K562 (cell line): Measurements from ENCODE around the gene PPP1R14D. TPM values are rescaled to one million over a fixed set of nuclear protein-coding genes. Genes with fewer than 3 reads are reported as not detected.

Experiments
- ASH1L ChIP-seq: fragments of 450-650 bp; IDR thresholded peaks from 2 replicates; pipeline ENCODE4 v1.6.1; 2018; ENCODE audit warnings: borderline replicate concordance, mild to moderate bottlenecking, low read depth; ENCODE audit not compliant: partially characterized antibody
- BMI1 ChIP-seq: fragments of 150-350 bp; IDR thresholded peaks from 2 replicates; pipeline ENCODE4 v1.6.1; 2014; ENCODE audit warnings: low read length
- HNRNPLL ChIP-seq: fragments of 200-400 bp; formaldehyde crosslinking; IDR thresholded peaks from 2 replicates; pipeline ENCODE4 v1.6.1; 2017; ENCODE audit warnings: low read length, low read depth, mild to moderate bottlenecking; ENCODE audit not compliant: poor library complexity, severe bottlenecking
- KAT8 ChIP-seq: fragments of 450-650 bp; IDR thresholded peaks from 2 replicates; pipeline ENCODE4 v1.6.1; 2016; ENCODE audit warnings: low read depth, mild to moderate bottlenecking
- KDM1A ChIP-seq, 2 experiments: fragments of 450-650 bp; IDR thresholded peaks; 2 replicates each; pipeline ENCODE4 v1.6.1; 2016; ENCODE audit warnings: mild to moderate bottlenecking in 2 of 2
- MEIS2 ChIP-seq: fragments of 450-650 bp; IDR thresholded peaks from 2 replicates; pipeline ENCODE4 v1.6.1; 2014; ENCODE audit warnings: mild to moderate bottlenecking; ENCODE audit not compliant: partially characterized antibody
- SIN3B ChIP-seq: fragments of 450-650 bp; IDR thresholded peaks from 2 replicates; pipeline ENCODE4 v1.6.1; 2017; ENCODE audit warnings: low read depth, mild to moderate bottlenecking, moderate library complexity
- SMARCC2 ChIP-seq: fragments of 450-650 bp; IDR thresholded peaks from 2 replicates; pipeline ENCODE4 v1.6.1; 2017; ENCODE audit warnings: antibody characterized with exemption, moderate library complexity, mild to moderate bottlenecking, low read depth
- ZNF324 ChIP-seq: fragments of 250-450 bp; sonication (Bioruptor Pico); IDR thresholded peaks from 2 replicates; pipeline ENCODE4 v1.4.0; 2020; ENCODE audit warnings: mild to moderate bottlenecking
- ZNF408 ChIP-seq: fragments of 250-450 bp; sonication (Bioruptor Pico); IDR thresholded peaks from 2 replicates; pipeline ENCODE4 v1.4.0; 2020; ENCODE audit warnings: low read depth, mild to moderate bottlenecking, moderate library complexity
- ZNF445 ChIP-seq: fragments of 250-450 bp; sonication (Bioruptor Pico); IDR thresholded peaks from 2 replicates; pipeline ENCODE4 v1.4.0; 2020; ENCODE audit warnings: low read depth, mild to moderate bottlenecking, moderate library complexity
- ZNF584 ChIP-seq: fragments of 200-800 bp; sonication (Bioruptor generic); IDR thresholded peaks from 2 replicates; pipeline ENCODE4 v1.6.1; 2016; ENCODE audit warnings: low read depth, mild to moderate bottlenecking, missing genetic modification characterization, missing compliant biosample characterization
- polyA plus RNA-seq, 8 experiments: library from polyadenylated mRNA; depleted of rRNA in 4 of 8; stranded (reverse) in 5 of 8; unstranded in 3 of 8; fragments of >200 nt; fragmentation: Nextera tagmentation in 2 of 8; fragmentation: Illumina TruSeq in 1 of 8; extraction: Ambion mirVana in 2 of 8; extraction: Trizol in 1 of 8; gene quantifications; 2 replicates each; pipeline versions ENCODE4 v1.2.1 to v1.2.3, GENCODE V29; 2011 to 2014; ENCODE audit warnings: inconsistent platforms in 1 of 8, missing spikeins in 1 of 8
- total RNA-seq, 7 experiments: library from RNA; depleted of rRNA in 6 of 7; stranded (reverse); fragments of >200 nt in 6 of 7; fragmentation: Illumina TruSeq in 2 of 7; extraction: Trizol in 2 of 7; gene quantifications; 2 replicates each; pipeline versions ENCODE4 v1.2.1 to v1.2.3, GENCODE V29; 2011 to 2021; ENCODE audit warnings: low replicate concordance in 1 of 7
- TF ChIP-seq, protein P1 (sequence below): fragments of 250-450 bp; sonication (Bioruptor Pico); IDR thresholded peaks from 2 replicates; pipeline ENCODE4 v1.5.1; 2021; ENCODE audit warnings: mild to moderate bottlenecking
- TF ChIP-seq, protein P2 (sequence below), 2 experiments: fragments of 450-650 bp; IDR thresholded peaks; 2 replicates each; pipeline ENCODE4 v1.6.1; 2016
- TF ChIP-seq, protein P3 (sequence below): sonication (generic); formaldehyde crosslinking; IDR thresholded peaks from 2 replicates; pipeline ENCODE4 v1.4.0; 2020; ENCODE audit warnings: mild to moderate bottlenecking, missing genetic modification reagents
- TF ChIP-seq, protein P4 (sequence below): conservative IDR thresholded peaks from 2 replicates; pipeline ENCODE4 v1.6.1; 2011; ENCODE audit warnings: low read depth, mild to moderate bottlenecking, low read length; ENCODE audit not compliant: control insufficient read depth
- TF ChIP-seq, protein P5 (sequence below): fragments of 250-450 bp; sonication (Bioruptor Pico); IDR thresholded peaks from 2 replicates; pipeline ENCODE4 v1.5.0; 2021; ENCODE audit warnings: mild to moderate bottlenecking, borderline replicate concordance

Gene PPP1R14D
- total and polyA plus RNA-seq, 9 of the 15 experiments (the other 6 are each of a cell fraction or from before 2014, with no cell fraction given) = 0.11 to 0.18 TPM; not detected in 7

DNA sequence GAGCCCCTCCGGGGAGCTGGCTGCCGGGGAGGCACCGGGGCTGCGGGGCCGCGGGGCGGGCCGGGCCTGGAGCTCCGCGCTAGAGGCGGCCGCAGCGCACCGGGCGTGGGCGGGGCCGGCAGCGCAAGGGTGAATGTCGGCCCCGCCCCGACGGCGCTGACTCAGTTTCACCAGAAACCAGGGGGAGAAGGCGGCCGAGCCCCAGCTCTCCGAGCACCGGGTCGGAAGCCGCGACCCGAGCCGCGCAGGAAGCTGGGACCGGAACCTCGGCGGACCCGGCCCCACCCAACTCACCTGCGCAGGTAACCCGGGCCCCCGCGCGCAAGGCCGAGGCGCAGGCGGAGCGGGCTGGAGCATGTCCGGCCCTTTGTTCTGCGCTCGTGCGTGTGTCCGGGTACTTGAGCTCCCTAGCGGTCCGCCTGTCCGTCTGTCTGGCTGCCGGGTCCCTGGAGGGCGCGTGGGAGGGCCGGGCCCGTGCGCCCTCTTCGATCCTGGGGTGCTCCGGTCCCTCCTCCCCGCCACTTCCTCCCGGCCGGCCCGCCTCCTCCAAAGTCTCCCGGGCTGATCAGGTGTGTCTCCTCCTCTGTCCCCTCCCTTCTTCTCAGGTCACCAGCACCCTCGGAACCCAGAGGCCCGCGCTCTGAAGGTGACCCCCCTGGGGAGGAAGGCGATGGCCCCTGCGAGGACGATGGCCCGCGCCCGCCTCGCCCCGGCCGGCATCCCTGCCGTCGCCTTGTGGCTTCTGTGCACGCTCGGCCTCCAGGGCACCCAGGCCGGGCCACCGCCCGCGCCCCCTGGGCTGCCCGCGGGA lies 15.6 kb upstream of the PPP1R14D start, which contains the start of gene SPINT1 (continued):
- TF ChIP-seq ZNF408 (no peak), ZNF324 (no peak), KDM1A (IDR thresholded peaks at IDR 0.05) (no peak), HNRNPLL (peak; percentile 77), SMARCC2 (no peak), ASH1L (no peak), MEIS2 (no peak), KAT8 (no peak), BMI1 (no peak), ZNF584 (CRISPR knock-in tag) (no peak), SIN3B (no peak), ZNF445 (no peak)
- TF ChIP-seq, protein P1, sequence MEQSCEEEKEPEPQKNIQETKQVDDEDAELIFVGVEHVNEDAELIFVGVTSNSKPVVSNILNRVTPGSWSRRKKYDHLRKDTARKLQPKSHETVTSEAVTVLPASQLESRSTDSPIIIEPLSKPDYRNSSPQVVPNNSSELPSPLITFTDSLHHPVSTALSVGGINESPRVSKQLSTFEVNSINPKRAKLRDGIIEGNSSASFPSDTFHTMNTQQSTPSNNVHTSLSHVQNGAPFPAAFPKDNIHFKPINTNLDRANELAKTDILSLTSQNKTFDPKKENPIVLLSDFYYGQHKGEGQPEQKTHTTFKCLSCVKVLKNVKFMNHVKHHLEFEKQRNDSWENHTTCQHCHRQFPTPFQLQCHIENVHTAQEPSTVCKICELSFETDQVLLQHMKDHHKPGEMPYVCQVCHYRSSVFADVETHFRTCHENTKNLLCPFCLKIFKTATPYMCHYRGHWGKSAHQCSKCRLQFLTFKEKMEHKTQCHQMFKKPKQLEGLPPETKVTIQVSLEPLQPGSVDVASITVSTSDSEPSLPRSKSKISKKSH = no peak
- TF ChIP-seq, protein P2, sequence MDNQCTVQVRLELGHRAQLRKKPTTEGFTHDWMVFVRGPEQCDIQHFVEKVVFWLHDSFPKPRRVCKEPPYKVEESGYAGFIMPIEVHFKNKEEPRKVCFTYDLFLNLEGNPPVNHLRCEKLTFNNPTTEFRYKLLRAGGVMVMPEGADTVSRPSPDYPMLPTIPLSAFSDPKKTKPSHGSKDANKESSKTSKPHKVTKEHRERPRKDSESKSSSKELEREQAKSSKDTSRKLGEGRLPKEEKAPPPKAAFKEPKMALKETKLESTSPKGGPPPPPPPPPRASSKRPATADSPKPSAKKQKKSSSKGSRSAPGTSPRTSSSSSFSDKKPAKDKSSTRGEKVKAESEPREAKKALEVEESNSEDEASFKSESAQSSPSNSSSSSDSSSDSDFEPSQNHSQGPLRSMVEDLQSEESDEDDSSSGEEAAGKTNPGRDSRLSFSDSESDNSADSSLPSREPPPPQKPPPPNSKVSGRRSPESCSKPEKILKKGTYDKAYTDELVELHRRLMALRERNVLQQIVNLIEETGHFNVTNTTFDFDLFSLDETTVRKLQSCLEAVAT (IDR thresholded peaks at IDR 0.05) = no peak
- TF ChIP-seq, protein P3, sequence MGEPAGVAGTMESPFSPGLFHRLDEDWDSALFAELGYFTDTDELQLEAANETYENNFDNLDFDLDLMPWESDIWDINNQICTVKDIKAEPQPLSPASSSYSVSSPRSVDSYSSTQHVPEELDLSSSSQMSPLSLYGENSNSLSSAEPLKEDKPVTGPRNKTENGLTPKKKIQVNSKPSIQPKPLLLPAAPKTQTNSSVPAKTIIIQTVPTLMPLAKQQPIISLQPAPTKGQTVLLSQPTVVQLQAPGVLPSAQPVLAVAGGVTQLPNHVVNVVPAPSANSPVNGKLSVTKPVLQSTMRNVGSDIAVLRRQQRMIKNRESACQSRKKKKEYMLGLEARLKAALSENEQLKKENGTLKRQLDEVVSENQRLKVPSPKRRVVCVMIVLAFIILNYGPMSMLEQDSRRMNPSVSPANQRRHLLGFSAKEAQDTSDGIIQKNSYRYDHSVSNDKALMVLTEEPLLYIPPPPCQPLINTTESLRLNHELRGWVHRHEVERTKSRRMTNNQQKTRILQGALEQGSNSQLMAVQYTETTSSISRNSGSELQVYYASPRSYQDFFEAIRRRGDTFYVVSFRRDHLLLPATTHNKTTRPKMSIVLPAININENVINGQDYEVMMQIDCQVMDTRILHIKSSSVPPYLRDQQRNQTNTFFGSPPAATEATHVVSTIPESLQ (CRISPR knock-in tag) = no peak
- TF ChIP-seq, protein P4, sequence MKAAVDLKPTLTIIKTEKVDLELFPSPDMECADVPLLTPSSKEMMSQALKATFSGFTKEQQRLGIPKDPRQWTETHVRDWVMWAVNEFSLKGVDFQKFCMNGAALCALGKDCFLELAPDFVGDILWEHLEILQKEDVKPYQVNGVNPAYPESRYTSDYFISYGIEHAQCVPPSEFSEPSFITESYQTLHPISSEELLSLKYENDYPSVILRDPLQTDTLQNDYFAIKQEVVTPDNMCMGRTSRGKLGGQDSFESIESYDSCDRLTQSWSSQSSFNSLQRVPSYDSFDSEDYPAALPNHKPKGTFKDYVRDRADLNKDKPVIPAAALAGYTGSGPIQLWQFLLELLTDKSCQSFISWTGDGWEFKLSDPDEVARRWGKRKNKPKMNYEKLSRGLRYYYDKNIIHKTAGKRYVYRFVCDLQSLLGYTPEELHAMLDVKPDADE = no peak
- TF ChIP-seq, protein P5, sequence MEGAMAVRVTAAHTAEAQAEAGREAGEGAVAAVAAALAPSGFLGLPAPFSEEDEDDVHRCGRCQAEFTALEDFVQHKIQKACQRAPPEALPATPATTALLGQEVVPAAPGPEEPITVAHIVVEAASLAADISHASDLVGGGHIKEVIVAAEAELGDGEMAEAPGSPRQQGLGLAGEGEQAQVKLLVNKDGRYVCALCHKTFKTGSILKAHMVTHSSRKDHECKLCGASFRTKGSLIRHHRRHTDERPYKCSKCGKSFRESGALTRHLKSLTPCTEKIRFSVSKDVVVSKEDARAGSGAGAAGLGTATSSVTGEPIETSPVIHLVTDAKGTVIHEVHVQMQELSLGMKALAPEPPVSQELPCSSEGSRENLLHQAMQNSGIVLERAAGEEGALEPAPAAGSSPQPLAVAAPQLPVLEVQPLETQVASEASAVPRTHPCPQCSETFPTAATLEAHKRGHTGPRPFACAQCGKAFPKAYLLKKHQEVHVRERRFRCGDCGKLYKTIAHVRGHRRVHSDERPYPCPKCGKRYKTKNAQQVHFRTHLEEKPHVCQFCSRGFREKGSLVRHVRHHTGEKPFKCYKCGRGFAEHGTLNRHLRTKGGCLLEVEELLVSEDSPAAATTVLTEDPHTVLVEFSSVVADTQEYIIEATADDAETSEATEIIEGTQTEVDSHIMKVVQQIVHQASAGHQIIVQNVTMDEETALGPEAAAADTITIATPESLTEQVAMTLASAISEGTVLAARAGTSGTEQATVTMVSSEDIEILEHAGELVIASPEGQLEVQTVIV = no peak
